GM23248 (cell line): Measurements from ENCODE around the gene KRT71.
"Not testable (repeated sequence)": the region's sequence is repeated elsewhere in the genome, so short reads cannot be mapped to it uniquely, and the experiment has no call there.

Source experiments
- EZH2 ChIP-seq: fragments of 200-600 bp; sonication (generic); IDR thresholded peaks from 2 replicates; pipeline ENCODE4 v1.6.1; 2018; ENCODE audit warnings: antibody characterized with exemption, mild to moderate bottlenecking; ENCODE audit not compliant: insufficient read depth, poor library complexity, severe bottlenecking
- EZH2phosphoT487 ChIP-seq: fragments of 200-600 bp; sonication (generic); IDR thresholded peaks from 2 replicates; pipeline ENCODE4 v1.6.1; 2018; ENCODE audit warnings: antibody characterized with exemption, moderate library complexity, mild to moderate bottlenecking, low read depth; ENCODE audit not compliant: insufficient read depth

DNA sequence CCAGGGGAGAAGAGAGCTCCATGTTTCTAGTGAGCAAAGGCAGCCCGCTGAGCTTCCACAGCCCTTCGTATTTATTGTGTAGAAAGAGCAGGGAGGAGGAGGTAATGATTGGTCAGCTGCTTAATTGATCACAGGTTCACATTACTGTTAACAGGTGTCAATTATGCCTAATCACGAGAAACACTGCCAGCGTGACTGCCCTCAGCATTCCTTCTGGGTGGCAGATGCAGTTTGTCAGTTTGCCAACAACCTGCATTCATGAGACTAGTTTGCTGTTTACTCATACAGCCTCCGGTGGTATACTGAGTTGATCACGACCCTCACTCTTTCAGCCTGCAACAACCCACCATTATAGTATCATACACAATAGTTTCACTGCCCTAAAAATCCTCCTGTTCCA lies 52.4 kb downstream of the KRT71 start:
- TF ChIP-seq EZH2, EZH2phosphoT487: not testable (repeated sequence)
